ENCODE data around the gene AIFM2. TPM values are rescaled to one million over a fixed set of nuclear protein-coding genes. Genes with fewer than 3 reads are reported as not detected.
"Not testable (repeated sequence)": the region's sequence is repeated elsewhere in the genome, so short reads cannot be mapped to it uniquely, and the experiment has no call there.

AIFM2 gene
- total and polyA plus RNA-seq, 10 donors, result 4.3 to 9.4 (median 7.4) TPM

DNA sequence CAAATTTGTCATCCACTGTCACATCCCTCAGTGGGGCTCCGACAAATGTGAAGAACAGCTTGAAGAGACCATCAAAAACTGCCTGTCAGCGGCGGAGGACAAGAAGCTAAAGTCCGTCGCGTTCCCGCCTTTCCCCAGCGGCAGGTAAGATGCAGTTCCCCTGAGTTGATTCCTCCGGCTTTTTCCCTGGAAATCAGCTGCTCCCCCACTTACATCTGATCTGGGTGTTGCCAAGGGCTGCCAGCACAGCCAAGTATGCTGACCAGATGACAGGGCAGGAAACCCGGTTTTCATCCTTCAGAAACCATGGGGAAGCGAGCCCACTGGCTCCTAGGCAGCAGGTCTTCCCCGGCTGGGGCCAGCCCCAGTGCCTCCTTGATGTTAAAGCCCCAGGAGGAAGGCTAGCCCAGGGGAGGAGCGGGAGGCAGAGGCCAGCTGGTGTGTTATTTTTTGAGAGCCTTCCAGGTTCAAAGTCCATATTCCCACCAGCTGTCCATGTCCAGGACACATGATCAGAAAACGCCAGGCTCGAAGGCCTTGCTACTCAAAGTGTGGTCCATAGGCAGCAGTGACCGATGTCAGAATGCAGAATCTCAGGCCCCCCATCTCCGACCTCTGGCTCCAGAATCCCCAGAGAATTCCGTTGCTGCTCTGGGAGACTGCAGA lies 23.4 kb downstream of the AIFM2 start:
- no peaks in the 10 kb centered on the region for H3K27me3 ChIP-seq (replicated peaks in 1 of 7)
- DNase-seq, result peak; percentile 42
- TF ChIP-seq POLR2A (IDR thresholded peaks at IDR 0.05), result no peak
- TF ChIP-seq POLR2AphosphoS5 (IDR thresholded peaks at IDR 0.05), result no peak
- TF ChIP-seq, protein P1, sequence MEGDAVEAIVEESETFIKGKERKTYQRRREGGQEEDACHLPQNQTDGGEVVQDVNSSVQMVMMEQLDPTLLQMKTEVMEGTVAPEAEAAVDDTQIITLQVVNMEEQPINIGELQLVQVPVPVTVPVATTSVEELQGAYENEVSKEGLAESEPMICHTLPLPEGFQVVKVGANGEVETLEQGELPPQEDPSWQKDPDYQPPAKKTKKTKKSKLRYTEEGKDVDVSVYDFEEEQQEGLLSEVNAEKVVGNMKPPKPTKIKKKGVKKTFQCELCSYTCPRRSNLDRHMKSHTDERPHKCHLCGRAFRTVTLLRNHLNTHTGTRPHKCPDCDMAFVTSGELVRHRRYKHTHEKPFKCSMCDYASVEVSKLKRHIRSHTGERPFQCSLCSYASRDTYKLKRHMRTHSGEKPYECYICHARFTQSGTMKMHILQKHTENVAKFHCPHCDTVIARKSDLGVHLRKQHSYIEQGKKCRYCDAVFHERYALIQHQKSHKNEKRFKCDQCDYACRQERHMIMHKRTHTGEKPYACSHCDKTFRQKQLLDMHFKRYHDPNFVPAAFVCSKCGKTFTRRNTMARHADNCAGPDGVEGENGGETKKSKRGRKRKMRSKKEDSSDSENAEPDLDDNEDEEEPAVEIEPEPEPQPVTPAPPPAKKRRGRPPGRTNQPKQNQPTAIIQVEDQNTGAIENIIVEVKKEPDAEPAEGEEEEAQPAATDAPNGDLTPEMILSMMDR (IDR thresholded peaks at IDR 0.05 in 8 of 11, conservative IDR thresholded peaks at IDR 0.05 in 3 of 11), result no peak

DNA sequence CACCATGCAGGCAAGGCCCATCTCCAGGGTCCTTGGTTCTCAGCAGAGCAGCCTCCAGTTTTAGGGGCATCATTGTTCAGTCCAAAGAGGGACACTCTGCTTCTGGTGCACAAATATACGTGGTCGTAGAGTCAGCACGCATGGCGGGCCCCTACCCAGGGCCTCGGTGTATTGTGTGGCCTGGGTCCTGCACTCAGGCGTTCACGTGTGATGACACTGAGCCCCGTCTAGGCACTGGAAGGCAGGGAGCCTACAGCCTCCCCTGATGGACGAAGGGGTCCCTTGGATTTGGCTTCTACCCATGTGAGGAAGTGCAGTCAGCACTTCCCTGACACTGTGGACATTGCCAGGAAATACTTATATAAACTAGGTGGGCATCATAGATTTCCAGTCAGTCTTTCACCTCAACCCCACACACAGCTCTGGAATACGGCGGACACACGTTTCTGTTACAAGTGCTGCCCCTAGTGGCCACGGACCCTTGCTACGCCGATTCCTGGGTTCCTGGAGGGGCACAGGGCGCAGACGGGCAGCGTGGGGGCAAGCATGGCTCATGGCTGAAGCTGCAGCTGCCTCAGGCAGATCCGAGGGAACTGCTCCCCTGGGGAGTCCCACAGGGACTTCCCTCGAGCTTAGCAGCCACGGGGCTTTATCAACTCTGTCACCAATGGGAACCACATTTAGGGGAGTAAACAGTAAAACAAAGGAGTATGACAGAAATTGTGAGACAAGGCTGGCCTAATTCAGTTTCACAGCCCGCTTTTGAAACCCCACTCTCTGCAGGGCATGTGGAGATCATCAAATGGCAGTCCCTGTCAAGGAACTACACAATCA lies 25.4 kb downstream of the AIFM2 start:
- no peak overlapping the region for H3K4me3 ChIP-seq
- WGBS, 5 donors, result 74 to 84% (median 79%) methylated on average over 14 to 22 of the region's 22 CpGs
- no peaks in the 10 kb centered on the region for H3K27me3 ChIP-seq (replicated peaks in 1 of 7)
- no peak overlapping the region for H3K27ac ChIP-seq
- intact Hi-C loops (cut with DNase I; ENCODE audit: low total_unique reads), result no loop called here
- no peaks in the 10 kb centered on the region for H3K4me1 ChIP-seq
- H3K9me3 ChIP-seq, result no peaks in the 10 kb centered on the region
- TF ChIP-seq, protein P1 (IDR thresholded peaks at IDR 0.05 in 8 of 11, conservative IDR thresholded peaks at IDR 0.05 in 3 of 11), result peak in 7 of 11 experiments; percentile 5 to 53 (median 40)
- TF ChIP-seq POLR2AphosphoS5 (IDR thresholded peaks at IDR 0.05) (no peak), POLR2A (IDR thresholded peaks at IDR 0.05) (no peak)
- DNase-seq, result peak; percentile 52
- peaks cover 0 to 37% (median 10%) of the 10 kb centered on the region in 6 donors for H3K36me3 ChIP-seq

More for the DNA sequence above, 23.4 kb downstream of the AIFM2 start:
- WGBS, 5 donors, result 94 to 97% (median 96%) methylated on average over 17 to 18 of the region's 18 CpGs
- intact Hi-C loops (cut with DNase I; ENCODE audit: low total_unique reads), result no loop called here
- no peaks in the 10 kb centered on the region for H3K4me1 ChIP-seq
- H3K4me3 ChIP-seq, result no peak overlapping the region
- H3K9me3 ChIP-seq, result no peaks in the 10 kb centered on the region
- H3K27ac ChIP-seq, result no peak overlapping the region
- peaks cover 0 to 57% (median 27%) of the 10 kb centered on the region in 6 donors for H3K36me3 ChIP-seq

GRCh38 chr10:70101668-70102067 lies 31.0 kb downstream of the AIFM2 start:
- Histone ChIP-seq H3K9me3 (no peaks in the 10 kb centered on the region), H3K27ac (no peak overlapping the region), H3K4me3 (no peak overlapping the region), H3K4me1 (no peaks in the 10 kb centered on the region), H3K27me3 (replicated peaks in 1 of 7) (no peaks in the 10 kb centered on the region), H3K36me3 (peaks cover 0 to 29% (median 0%) of the 10 kb centered on the region in 6 donors)
- intact Hi-C loops (cut with DNase I; ENCODE audit: low total_unique reads), result no loop called here
- TF ChIP-seq, protein P1 (IDR thresholded peaks at IDR 0.05 in 8 of 11, conservative IDR thresholded peaks at IDR 0.05 in 3 of 11), result no peak
- TF ChIP-seq POLR2AphosphoS5 (IDR thresholded peaks at IDR 0.05), result no peak
- no peak for TF ChIP-seq POLR2A (IDR thresholded peaks at IDR 0.05)
- DNase-seq, result no peak
- WGBS, 5 donors, result 62 to 88% (median 77%) methylated on average over 3 of the region's 3 CpGs

GRCh38 chr10:70101068-70101562 lies 31.5 kb downstream of the AIFM2 start:
- peaks cover 0 to 29% (median 0%) of the 10 kb centered on the region in 6 donors for H3K36me3 ChIP-seq
- H3K4me1 ChIP-seq; H3K9me3 ChIP-seq; H3K27me3 ChIP-seq (replicated peaks in 1 of 7); H3K4me3 ChIP-seq; H3K27ac ChIP-seq; intact Hi-C loops (cut with DNase I; ENCODE audit: low total_unique reads); DNase-seq: not testable (repeated sequence)
- WGBS, 5 donors, result 76 to 84% (median 81%) methylated on average over 11 of the region's 11 CpGs
